Measurements from ENCODE around the gene SLC35A3.

SLC35A3 gene

GRCh38 chr1:99942723-99943122 is 27.1 kb upstream of the SLC35A3 start:
- H3K27ac ChIP-seq (ENCODE audit: extremely low read depth, low read depth, low read length) = no peak overlapping the region
- TF ChIP-seq HOXC10 (CRISPR knock-in tag; IDR thresholded peaks at IDR 0.05) (no peak), ZBTB1 (tag by site-specific recombination; IDR thresholded peaks at IDR 0.05) (no peak), ZNF510 (tag by site-specific recombination; IDR thresholded peaks at IDR 0.05; ENCODE audit: insufficient replicate concordance) (no peak), ZNF792 (tag by site-specific recombination; IDR thresholded peaks at IDR 0.05) (no peak), KLF16 (tag by site-specific recombination; IDR thresholded peaks at IDR 0.05) (no peak), ZNF791 (tag by site-specific recombination; IDR thresholded peaks at IDR 0.05) (no peak), ZNF670 (tag by site-specific recombination; IDR thresholded peaks at IDR 0.05; ENCODE audit: low read depth) (no peak)
- no peaks in the 10 kb centered on the region for H3K36me3 ChIP-seq (ENCODE audit: control insufficient read depth in 2 of 2, insufficient read depth in 1 of 2, low read length in 2 of 2)
- no peak overlapping the region for H3K4me3 ChIP-seq (ENCODE audit: low read depth, low read length)
- H3K9me3 ChIP-seq (ENCODE audit: control insufficient read depth, insufficient read depth, low read depth, low read length) = no peaks in the 10 kb centered on the region
- CTCF ChIA-PET = no interaction called here
- POLR2A ChIA-PET = no interaction called here
- H3K4me1 ChIP-seq (ENCODE audit: control insufficient read depth, insufficient read depth, low read length) = no peaks in the 10 kb centered on the region

GRCh38 chr1:99943223-99943794 is 26.5 kb upstream of the SLC35A3 start:
- H3K27ac ChIP-seq (ENCODE audit: extremely low read depth, low read depth, low read length) = no peak overlapping the region
- 0 out of 2 replicates have a peak, but pooled peaks have one; percentile 6 for TF ChIP-seq GLIS1 (tag by site-specific recombination; IDR thresholded peaks at IDR 0.05)
- no peak for TF ChIP-seq ZNF768 (tag by site-specific recombination; IDR thresholded peaks at IDR 0.05)
- no peak for TF ChIP-seq ZNF433 (tag by site-specific recombination; IDR thresholded peaks at IDR 0.05; ENCODE audit: low read depth)
- TF ChIP-seq ZNF266 (tag by site-specific recombination; IDR thresholded peaks at IDR 0.05; ENCODE audit: low read depth) = no peak
- peak; percentile 44; the same call in 1 of the 2 replicates for TF ChIP-seq ZBTB17 (tag by site-specific recombination; IDR thresholded peaks at IDR 0.05)
- TF ChIP-seq WT1 (tag by site-specific recombination; IDR thresholded peaks at IDR 0.05) = peak; percentile 83
- TF ChIP-seq ZBTB44 (tag by site-specific recombination; IDR thresholded peaks at IDR 0.05) = peak; percentile 10; the same call in 1 of the 2 replicates
- H3K4me3 ChIP-seq (ENCODE audit: low read depth, low read length) = no peak overlapping the region
- ChIA-PET CTCF (no interaction called here), POLR2A (interaction anchor here (1.4 kb wide), 1 partner anchor 27 kb away, joined by 5 read pairs; the partner anchor contains the start of gene SLC35A3)
- H3K36me3 ChIP-seq (ENCODE audit: control insufficient read depth in 2 of 2, insufficient read depth in 1 of 2, low read length in 2 of 2) = no peaks in the 10 kb centered on the region
- H3K9me3 ChIP-seq (ENCODE audit: control insufficient read depth, insufficient read depth, low read depth, low read length) = no peaks in the 10 kb centered on the region
- H3K4me1 ChIP-seq (ENCODE audit: control insufficient read depth, insufficient read depth, low read length) = no peaks in the 10 kb centered on the region

GRCh38 chr1:99944192-99944591 is 25.6 kb upstream of the SLC35A3 start:
- Histone ChIP-seq H3K36me3 (ENCODE audit: control insufficient read depth in 2 of 2, insufficient read depth in 1 of 2, low read length in 2 of 2) (no peaks in the 10 kb centered on the region), H3K9me3 (ENCODE audit: control insufficient read depth, insufficient read depth, low read depth, low read length) (no peaks in the 10 kb centered on the region), H3K27ac (ENCODE audit: extremely low read depth, low read depth, low read length) (no peak overlapping the region), H3K4me3 (ENCODE audit: low read depth, low read length) (no peak overlapping the region), H3K4me1 (ENCODE audit: control insufficient read depth, insufficient read depth, low read length) (no peaks in the 10 kb centered on the region)
- TF ChIP-seq ZNF488 (tag by site-specific recombination; IDR thresholded peaks at IDR 0.05) (no peak), ZNF645 (tag by site-specific recombination; IDR thresholded peaks at IDR 0.05) (no peak), ZNF677 (tag by site-specific recombination; IDR thresholded peaks at IDR 0.05) (no peak), ZNF48 (tag by site-specific recombination; IDR thresholded peaks at IDR 0.05) (no peak), ZNF791 (tag by site-specific recombination; IDR thresholded peaks at IDR 0.05) (no peak), ZBTB1 (tag by site-specific recombination; IDR thresholded peaks at IDR 0.05) (no peak), ZNF169 (tag by site-specific recombination; IDR thresholded peaks at IDR 0.05) (no peak), ZNF830 (tag by site-specific recombination; IDR thresholded peaks at IDR 0.05; ENCODE audit: low read depth) (no peak), ZIC2 (tag by site-specific recombination; IDR thresholded peaks at IDR 0.05) (no peak), KLF16 (tag by site-specific recombination; IDR thresholded peaks at IDR 0.05) (no peak), ZNF596 (tag by site-specific recombination; IDR thresholded peaks at IDR 0.05) (no peak), PRDM1 (tag by site-specific recombination; IDR thresholded peaks at IDR 0.05) (no peak)
- ChIA-PET POLR2A (interaction anchor here (1.4 kb wide), 1 partner anchor 26 kb away, joined by 5 read pairs; the partner anchor contains the start of gene SLC35A3), CTCF (interaction anchor here (0.7 kb wide), 1 partner anchor 413 kb away, joined by 3 read pairs; no protein-coding TSS in a partner anchor)
